ENCODE measurements around the gene LPP.

GRCh38 chr3:188641076-188641475 lies 487.1 kb downstream of the LPP start:
- TF ChIP-seq CTCF (IDR thresholded peaks at IDR 0.05) (no peak), ZFX (IDR thresholded peaks at IDR 0.05; ENCODE audit: borderline replicate concordance) (no peak)

All from 22Rv1 (cell line).